ENCODE measurements around the gene ACOXL.
"Not testable (repeated sequence)": the region's sequence is repeated elsewhere in the genome, so short reads cannot be mapped to it uniquely, and the experiment has no call there.

Gene ACOXL

DNA sequence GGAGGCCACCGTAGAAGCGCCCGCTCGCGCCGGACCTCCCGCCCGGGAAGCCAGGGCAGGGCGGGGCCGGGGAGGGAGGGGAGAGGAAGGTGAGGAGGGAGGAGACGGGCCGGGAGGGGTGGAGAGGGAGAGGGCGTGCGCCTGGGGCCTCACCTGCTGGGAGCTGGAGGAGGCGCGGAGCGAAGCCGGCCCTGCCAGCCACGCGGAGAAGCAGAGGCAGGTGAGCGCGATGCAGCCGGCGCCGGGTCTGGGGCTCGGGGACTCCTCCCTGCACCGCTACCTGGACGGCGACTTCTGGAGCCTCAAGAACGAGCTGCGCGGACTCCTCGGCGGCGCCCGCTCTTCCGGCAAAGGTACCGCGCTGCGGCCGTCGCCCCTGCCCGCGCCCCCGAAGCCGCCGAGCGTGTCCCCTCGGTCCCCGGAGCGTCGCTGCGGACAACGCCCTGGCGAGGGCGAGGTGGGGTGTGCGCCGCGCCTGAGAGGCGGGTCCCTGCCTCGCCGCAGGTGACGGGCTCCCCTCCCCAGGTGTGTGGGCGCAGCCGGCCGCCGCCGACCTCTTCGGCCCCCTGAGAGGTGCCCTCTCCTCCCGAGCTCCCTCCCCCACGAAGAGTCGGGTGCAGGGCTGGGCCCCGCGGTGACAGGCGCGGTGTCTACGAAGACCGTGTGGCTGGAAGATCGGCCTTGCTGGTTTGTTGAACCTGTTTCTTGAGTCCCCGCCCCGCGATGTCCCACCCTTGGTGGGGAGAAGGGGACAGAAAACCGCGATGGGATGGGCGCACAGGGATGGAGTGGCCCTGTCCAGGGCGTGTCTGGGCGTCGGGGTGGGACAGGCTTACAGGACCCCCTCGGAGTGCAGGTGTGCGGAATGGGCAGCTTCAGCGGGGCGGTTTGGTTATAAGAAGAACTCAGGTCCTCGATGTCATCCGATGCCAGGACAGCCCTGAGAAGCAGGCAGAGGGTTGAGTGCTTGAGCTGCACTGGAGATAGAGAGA, at the start of gene ACOXL:
ACOXL (plus strand) TSS at position 152 of the 992 bp plus-strand sequence. CDS start 35,817 bp downstream, outside the sequence.
- DNase-seq (ENCODE audit: low read depth) = no peak

DNA sequence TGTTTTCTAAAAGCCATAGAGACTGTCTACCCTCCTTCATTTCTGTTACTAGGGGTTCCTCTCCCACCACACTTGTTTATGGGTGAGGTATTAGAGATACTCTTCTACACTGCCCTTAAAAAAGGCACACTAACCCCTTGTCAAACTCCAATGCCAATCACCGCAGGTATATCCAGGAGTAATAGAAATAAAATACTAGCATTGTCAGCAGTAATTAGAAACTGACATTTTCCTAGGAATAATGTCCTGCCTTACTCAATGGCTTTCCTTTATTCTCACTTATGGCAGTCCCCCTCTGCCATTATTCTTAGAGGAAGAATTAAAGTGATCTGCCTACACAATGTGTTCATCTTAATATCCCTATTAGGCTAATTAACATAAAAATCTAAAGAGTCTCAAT, 49.5 kb upstream of the ACOXL start:
- no peak for DNase-seq (ENCODE audit: low read depth)

DNA sequence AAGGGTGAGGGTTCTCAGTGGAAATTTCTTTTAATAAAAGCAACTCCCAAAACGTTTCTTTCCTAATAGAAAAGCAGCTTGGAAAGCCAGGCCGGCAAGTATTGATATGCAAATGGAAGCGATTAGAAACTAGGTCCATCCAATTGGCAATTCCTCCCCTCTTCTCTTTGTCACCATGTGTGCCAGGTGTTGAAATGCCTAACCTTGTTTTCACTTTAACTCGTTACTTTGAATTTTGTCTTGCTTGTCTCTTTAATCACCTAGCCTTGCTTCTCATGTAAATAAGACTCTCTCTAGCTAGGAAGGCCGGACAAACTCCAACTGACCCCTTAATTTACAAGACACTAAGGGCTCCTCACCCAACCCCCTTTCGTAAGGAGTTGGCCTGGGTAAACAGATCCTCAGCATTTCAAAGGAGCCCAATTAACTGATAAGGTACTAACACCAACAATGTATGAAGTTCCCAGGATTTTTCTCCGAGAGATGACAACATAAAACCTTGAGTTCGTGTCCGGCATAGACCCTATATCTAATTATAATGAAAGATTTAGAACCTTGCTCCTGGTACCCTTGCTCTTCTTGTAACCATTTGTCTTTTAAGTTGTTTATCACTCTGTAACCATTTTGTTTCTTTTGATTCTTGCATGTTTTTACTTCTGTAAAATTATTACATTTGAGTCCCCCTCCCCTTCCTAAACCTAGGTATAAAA, 44.4 kb upstream of the ACOXL start:
- DNase-seq (ENCODE audit: low read depth) = not testable (repeated sequence)

DNA sequence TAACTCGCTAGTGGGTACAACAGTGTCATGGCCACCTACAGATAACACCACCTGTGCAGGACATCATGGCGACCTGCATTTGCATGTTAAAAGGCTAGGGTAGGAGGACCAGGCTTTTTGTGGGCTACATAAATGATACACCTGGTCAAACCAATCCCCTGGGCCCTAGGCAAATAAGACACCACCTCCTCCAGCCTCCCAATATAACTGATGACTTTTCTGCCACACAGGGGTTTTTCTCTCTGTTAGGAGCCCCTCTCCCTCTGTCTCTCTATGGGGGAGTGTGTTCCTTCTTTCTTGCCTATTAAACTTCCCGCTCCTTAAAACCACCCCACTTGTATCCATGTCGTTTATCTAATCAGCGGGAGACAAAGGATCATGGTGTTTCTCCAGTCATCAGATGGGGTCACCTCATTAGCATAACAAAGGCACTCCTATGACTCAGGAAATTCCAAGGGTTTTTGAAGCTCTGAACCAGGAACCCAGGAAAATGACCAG, 43.7 kb upstream of the ACOXL start:
- no peak for DNase-seq (ENCODE audit: low read depth)

DNA sequence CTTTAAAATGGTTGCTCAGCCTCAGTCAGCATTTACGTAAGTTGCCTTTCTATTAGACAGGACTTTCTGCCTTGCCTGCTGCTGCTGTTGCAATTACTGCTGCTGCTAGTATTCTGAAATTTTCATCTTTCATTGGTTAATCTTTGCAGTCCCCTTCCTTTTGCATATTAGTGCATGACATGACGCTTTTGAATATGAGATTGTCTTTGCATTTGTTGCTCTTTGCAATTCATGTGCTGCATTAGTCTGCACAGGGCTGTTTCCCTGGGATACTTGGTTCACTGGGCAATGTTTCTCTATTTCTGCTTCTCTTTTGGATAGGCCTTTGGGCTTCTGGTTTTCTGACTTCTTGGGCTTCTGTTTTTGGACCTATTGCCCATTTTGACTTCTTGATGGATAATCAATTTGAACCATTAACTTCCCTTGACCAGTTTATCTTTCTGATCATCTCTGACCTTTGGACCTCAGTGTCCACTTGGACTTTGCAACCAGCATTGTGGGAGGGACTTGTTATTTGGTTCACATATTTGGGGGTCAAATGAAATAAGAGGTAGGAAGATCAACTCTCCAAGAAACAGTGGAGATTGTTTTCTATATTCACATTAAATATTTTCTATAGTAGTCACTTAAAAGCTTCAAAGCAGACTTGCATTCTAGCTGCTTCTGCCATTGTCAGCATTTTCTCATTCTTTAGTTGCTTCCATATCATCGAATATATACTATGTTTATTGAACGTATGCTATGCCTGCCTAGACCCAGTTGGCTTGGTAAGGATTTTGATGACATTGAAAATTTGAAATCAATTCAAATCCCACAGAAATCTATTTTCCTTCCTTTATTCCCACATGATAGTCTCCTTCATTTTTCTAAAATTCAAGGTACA, 42.0 kb upstream of the ACOXL start:
- no peak for DNase-seq (ENCODE audit: low read depth)

DNA sequence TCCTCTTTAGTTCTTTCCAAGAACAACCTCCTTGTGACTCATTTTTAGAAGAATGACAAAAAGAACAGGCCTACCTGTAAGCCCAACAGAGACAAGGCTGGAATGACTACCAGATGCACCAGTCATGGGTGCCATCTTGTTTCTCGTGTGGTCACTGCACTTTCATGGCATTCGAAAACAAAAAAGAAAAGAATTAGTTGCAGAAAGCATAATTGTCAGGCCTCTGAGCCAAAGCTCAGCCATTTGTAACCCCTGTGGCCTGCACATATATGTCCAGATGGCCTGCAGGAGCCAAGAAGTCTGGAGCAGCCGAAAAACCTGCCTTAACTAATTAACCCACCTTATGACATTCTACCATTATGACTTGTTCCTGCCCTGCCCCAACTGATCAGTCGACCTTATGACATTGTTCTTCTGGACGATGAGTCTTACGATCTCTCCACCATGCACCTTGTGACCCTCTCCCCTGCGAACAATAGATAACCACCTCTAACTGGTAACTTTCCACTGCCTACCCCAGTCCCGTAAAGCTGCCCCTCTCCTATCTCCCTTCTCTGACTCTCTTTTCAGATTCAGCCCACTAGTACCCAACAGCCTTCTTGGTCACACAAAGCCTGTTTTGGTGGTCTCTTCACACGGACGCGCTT, 40.6 kb upstream of the ACOXL start:
- DNase-seq (ENCODE audit: low read depth) = no peak

DNA sequence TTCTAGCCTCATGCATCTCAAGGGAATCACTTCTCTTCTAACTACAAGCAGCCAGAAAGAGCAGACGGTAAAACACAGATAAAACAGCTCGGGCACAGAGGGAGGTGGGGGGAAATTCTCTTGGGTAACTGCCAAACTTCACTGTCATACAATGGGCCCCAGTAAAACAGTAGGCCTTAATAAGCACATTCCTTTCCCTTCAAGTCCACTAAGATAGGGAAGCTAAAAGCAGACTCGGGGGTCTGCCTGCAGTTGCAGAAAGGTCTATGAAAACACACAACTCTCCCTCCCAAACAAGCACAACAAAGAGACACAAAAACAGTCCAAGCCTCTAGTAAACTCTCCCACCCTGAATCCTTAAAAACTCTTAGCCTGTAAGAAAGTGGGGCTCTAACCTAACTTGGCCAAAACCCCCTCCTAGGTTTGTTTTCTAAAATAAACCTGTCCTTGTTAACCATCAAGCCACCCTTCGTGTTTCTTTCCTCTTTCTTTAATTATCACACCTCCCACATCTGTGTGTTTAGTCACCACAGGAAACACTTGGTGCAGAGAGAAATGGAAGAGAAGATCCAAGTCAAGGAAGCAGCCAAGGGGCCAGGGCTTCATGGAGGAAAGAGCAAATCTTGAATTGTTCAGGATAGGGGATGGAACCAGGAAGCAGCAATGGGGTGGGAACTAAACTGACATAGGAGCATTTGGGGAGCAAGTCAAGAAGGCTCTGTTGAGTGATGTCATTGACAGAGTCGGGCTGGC, 37.1 kb upstream of the ACOXL start:
- DNase-seq (ENCODE audit: low read depth) = not testable (repeated sequence)

DNA sequence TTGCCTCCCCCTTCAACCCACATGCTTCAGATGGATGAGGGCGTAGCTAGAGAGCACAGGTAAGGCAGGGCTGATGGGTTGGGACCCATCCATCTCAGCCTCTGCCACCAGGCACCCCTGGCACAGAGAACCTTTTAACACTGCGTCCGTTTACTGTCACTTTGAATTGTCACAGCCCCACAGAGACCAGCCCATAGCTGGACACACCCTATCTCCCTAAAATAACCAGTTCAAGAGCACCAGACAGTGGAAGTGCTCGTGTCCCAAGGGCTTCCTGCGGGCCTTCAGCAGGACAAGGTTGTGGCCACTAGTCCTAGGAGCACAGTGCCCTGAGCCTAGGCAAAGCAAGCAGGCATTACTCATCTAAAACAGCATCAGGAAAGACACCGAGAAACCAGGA, 34.1 kb upstream of the ACOXL start:
- not testable (repeated sequence) for DNase-seq (ENCODE audit: low read depth)

DNA sequence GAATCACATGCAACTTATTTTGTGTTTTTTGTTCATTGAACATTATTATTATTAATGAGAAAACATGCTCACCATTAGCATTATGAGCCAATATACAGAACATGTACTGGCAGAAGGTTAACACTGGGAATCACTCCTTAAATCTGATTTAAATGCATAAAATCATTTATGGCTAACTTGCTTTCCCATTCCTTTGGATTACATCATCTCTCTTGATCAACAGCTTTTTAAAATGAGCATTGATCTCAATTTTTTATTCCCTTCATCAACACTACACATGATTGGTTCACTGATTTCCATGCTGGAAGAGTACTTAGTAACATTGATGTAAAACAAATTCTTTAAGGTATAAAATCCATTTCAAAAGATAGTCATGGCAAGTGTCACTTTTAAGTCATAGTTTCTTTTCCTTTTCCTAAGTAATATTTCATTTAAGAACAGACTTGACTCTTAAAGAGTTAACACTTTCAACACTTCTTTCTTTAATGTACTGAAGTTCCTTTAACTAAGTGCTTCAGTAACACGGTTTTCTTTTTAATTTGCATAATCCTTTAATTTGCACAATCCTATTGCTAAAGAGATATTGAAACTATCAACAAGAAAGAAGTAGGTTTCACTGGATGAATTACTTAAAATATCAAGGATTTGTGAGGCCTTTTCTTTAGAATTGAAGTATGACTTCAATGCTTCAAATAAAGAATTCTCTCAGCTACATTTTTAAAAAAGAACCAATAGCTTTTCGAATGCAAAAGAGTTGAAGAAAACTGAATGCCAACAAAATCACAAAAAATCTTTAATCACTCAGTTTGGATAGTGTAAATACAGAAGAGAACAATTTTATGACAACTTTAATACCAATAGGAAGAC, 29.6 kb upstream of the ACOXL start:
- DNase-seq (ENCODE audit: low read depth) = no peak

DNA sequence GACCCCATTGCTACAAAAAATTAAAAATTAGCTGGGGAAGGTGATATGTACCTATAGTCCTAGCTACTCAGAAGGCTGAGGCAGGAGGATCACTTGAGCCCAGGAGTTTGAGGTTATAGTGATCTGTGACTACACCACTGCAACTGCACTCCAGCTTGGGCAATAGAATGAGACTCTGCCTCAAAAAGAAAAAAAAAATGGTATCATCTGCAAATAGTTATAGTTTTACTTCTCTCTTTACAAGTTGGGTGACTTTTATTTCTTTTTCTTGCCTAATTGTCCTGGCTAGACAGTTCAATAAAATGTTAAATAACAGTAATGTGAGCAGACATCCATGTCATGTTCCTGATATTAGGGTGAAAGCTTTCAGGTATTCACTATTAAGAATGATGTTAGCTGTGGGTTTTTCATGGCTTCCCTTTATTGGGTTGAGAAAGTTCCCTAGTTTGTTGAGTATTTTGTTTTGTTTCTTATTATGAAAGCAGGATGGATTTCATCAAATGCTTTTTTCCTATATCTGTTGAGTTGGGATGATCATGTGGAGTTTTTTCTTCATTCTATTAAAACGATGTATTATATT, 24.9 kb upstream of the ACOXL start:
- no peak for DNase-seq (ENCODE audit: low read depth)

DNA sequence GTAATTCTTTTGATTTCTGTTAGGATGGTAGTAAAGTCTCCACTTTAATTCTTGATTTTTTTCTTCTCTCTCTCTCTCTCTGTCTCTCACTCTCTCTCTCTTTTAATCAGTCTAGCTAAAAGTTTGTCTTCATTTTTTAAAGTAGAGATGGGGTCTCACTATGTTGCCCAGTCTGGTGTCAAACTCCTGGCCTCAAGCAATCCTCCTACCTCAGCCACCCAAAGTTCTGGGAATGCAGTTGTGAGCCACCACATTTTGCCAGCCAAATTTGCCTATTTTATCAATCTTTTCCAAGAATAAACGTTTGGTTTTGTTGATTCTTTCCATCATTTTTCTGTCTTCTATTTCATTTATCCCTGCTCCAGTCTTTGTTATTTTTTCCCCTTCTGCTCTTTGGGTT, 23.9 kb upstream of the ACOXL start:
- DNase-seq (ENCODE audit: low read depth) = no peak

DNA sequence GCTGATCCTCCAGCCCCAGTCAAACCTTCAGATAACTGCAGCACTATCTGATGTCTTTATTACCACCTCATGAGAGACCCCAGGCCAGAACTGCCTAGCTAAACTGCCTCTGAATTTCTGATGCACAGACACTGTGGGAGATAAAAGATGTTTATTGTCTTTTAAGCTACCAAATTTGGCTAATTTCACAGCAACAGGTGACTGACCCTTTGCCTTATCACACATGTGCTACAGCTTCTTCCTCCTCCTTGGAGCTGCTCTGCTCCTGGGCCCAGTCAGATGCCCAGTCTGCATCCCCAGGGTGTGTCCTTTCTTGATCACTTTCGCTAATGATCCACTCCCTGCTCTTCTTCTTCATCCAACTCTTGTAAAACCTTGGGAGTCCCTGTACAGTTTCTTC, 19.6 kb upstream of the ACOXL start:
- DNase-seq (ENCODE audit: low read depth) = no peak

DNA sequence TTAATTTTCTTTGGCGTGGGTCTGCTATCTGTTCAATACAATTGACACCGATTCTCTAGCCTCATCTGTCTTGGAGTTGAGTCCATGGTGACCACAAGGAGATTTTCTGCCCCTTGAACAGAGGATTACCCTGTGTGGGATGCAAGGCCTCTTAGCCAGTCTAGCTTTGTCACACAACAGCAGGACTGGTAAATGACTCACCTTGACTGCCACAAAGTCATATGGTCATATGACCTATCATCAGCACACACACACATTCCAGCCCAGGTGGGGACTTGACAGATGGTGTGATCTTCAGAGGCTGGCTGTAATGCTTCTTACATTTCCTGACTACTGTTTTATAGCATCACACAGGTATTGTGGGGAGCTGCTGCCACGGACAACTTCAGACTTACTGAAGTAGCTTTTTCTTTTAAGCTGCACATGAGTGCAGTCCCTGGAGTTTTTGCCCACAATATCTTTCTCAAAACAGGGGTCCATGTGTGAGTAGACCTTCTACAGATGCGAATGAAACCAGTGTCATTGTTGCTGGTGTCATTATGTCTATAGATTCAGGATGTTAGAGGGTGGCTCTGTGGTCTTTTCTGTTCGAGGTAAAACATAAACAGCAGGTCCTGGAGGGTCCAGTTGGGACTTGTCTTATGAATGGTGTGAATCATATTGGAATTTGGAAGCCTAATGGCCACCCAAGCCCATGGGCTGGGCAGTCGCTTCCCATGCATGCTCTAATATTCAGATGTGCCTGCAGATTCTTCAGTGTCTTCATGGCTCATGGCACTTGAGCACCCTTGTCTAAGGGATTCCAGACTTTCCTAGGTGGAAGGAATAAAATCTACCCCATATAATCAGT, 18.6 kb upstream of the ACOXL start:
- DNase-seq (ENCODE audit: low read depth) = no peak

DNA sequence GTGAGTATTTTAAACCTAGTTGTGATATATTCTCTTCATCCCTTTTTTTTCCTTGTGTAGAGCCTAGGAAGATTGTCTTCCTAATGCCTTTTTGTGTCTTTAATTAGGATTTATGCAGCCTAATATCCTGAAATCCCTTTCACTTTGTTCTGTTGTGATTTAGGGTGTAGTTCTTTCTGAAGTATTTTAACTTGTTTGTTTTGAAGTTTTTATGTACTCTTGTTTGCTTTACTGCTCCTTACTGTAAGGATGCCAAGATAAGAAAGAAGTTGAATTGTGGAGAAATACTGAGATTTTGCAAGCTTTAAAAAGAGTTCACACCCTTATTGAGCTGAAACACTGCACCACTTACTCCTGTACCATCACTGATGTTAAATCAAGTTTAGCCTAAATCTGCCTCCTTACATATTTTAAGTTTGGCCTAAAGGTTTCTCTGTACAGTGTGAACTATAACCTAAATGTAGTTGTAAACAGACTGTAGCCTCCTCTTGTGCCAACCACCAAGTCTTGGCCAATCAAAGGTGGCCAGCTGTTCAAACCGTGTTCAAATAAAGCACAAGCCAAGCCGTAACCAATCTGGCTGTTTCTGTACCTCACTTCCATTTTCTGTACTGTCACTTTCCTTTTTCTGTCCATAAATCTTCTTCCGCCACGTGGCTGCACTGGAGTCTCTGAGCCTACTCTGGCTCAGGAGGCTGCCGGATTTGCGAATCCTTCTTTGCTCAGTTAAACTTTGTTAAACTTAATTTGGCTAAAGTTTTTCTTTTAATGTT, 17.7 kb upstream of the ACOXL start:
- no peak for DNase-seq (ENCODE audit: low read depth)

DNA sequence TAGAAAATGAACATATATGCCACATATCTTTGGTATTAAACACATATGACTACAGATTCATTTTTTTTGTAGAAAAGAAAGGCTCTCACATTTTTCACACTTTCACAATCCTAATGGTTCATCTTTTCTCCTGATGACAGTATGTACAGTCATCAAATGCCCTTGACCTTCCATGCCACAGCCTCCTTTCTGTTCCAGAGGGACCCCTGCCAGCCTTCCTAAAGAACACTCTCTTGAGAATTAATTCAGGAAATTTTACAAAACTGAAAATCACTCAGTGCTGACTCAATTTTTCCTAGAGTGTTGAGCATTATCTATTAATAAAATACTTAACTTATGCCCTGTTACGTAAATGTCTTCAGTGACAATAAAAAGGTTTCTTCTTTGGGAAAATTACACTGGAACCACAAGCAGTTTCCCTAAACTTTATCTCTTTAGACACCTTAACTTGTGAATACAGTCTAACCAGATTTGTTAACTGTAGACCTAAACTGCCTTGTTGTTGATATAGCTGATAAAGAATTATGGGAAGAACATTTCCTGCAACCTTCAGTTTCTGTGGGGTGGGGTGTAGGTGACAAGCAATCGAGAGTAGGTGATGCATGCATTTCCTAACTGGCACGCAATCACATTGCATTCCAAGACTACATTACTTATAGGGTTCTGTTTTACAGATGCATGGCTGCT, 15.3 kb upstream of the ACOXL start:
- peak; percentile 6 for DNase-seq (ENCODE audit: low read depth)

DNA sequence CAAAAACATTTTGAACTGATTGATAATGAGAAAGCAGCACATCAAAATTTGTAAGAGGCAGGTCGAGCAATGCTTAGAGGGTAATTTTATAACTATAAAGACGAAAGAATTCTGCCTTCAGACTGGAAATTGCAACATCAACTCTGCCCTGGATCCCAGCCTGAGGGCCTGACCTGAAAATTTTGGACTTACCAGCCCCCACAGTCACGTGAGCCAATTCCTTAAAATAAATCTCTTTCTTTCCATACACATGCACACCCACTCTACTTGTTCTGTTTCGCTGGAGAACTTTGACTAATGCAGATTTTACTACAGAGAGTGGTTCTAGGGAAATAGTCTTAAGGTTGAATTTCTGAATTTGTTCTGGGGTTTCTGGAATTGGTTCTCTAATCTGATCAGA, 14.6 kb upstream of the ACOXL start:
- DNase-seq (ENCODE audit: low read depth) = peak; percentile 10

DNA sequence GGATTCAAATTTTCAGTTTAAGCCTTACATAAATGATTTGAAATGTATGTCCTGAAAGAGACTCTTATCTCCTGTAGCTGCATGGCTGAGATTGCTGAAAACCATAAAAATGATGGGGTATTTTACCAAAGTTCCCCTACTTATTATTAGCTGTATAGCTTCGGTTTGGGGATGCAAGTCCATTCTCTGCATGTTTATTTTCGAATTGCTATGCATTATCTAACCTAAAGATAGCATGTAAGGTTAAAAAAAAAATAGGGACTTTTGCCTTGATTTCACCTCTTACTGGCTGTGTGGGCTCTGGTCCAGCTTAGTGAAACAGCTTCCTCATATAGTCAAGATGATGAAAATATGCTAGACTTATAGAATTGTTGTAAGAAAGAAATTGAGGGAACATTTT, 14.0 kb upstream of the ACOXL start:
- DNase-seq (ENCODE audit: low read depth) = no peak

Data from amniotic epithelial cell (primary cell).